ENCODE measurements around the gene ELMO1. TPM values are rescaled to one million over a fixed set of nuclear protein-coding genes. Genes with fewer than 3 reads are reported as not detected.

The ELMO1 gene
- total RNA-seq, 1 donor from 2014 or later, result 33.7 TPM

- DNase-seq (ENCODE audit: low read depth, low spot score), result no peak
Observed at GRCh38 chr7:37410305-37411229, 38.1 kb downstream of the ELMO1 start.

- no peak for DNase-seq (ENCODE audit: low read depth, low spot score)
Observed at GRCh38 chr7:37409461-37409860, 39.2 kb downstream of the ELMO1 start.

GRCh38 chr7:37408291-37409228 lies 40.1 kb downstream of the ELMO1 start:
- no peak for DNase-seq (ENCODE audit: low read depth, low spot score)

- DNase-seq (ENCODE audit: low read depth, low spot score), result no peak
Observed at GRCh38 chr7:37405603-37406122, 43.0 kb downstream of the ELMO1 start.

- no peak for DNase-seq (ENCODE audit: low read depth, low spot score)
Observed at GRCh38 chr7:37405128-37405527, 43.5 kb downstream of the ELMO1 start.

GRCh38 chr7:37399876-37400421 lies 48.7 kb downstream of the ELMO1 start:
- DNase-seq (ENCODE audit: low read depth, low spot score), result no peak

- DNase-seq (ENCODE audit: low read depth, low spot score), result no peak
Observed at GRCh38 chr7:37398403-37398802, 50.3 kb downstream of the ELMO1 start.

GRCh38 chr7:37395618-37396259 lies 52.9 kb downstream of the ELMO1 start:
- no peak for DNase-seq (ENCODE audit: low read depth, low spot score)

- no peak for DNase-seq (ENCODE audit: low read depth, low spot score)
Observed at GRCh38 chr7:37394158-37394557, 54.5 kb downstream of the ELMO1 start.

GRCh38 chr7:37393476-37393875 lies 55.2 kb downstream of the ELMO1 start:
- DNase-seq (ENCODE audit: low read depth, low spot score), result no peak

GRCh38 chr7:37392673-37393017 lies 56.0 kb downstream of the ELMO1 start:
- no peak for DNase-seq (ENCODE audit: low read depth, low spot score)

GRCh38 chr7:37391791-37392672 lies 56.6 kb downstream of the ELMO1 start:
- no peak for DNase-seq (ENCODE audit: low read depth, low spot score)

GRCh38 chr7:37390114-37390513 lies 58.5 kb downstream of the ELMO1 start:
- DNase-seq (ENCODE audit: low read depth, low spot score), result no peak

GRCh38 chr7:37388811-37389210 lies 59.9 kb downstream of the ELMO1 start:
- no peak for DNase-seq (ENCODE audit: low read depth, low spot score)

GRCh38 chr7:37385787-37386186 lies 62.9 kb downstream of the ELMO1 start:
- no peak for DNase-seq (ENCODE audit: low read depth, low spot score)

- DNase-seq (ENCODE audit: low read depth, low spot score), result no peak
Observed at GRCh38 chr7:37382546-37383088, 66.0 kb downstream of the ELMO1 start.

- no peak for DNase-seq (ENCODE audit: low read depth, low spot score)
Observed at GRCh38 chr7:37380831-37381230, 67.8 kb downstream of the ELMO1 start.

GRCh38 chr7:37379546-37380277 lies 69.0 kb downstream of the ELMO1 start:
- DNase-seq (ENCODE audit: low read depth, low spot score), result no peak

GRCh38 chr7:37377231-37377630 lies 71.4 kb downstream of the ELMO1 start:
- no peak for DNase-seq (ENCODE audit: low read depth, low spot score)

Data from pulmonary artery endothelial cell (primary cell).